Osteoblast (primary cell): ENCODE measurements around the gene CARD9. TPM values are rescaled to one million over a fixed set of nuclear protein-coding genes. Genes with fewer than 3 reads are reported as not detected.

Experiments used
- DNase-seq: peaks from one replicate; pipeline ENCODE4 v3.0.0; 2011; ENCODE audit warnings: low spot score, mixed read lengths; ENCODE audit not compliant: insufficient read length; ENCODE audit errors: missing footprints
- H2AFZ ChIP-seq: 2 replicates; pipeline ENCODE4 v1.6.0; 2011; ENCODE audit warnings: mild to moderate bottlenecking, low read length
- H3K27ac ChIP-seq: 2 replicates; pipeline ENCODE4 v1.5.1; 2011; ENCODE audit warnings: mild to moderate bottlenecking, low read depth, low read length, moderate library complexity
- H3K27me3 ChIP-seq: 2 replicates; pipeline ENCODE4 v1.6.0; 2012; ENCODE audit warnings: mild to moderate bottlenecking, control low read depth, inconsistent platforms, low read length, moderate library complexity; ENCODE audit not compliant: insufficient read depth
- H3K36me3 ChIP-seq: 2 replicates; pipeline ENCODE4 v1.5.1; 2011; ENCODE audit warnings: mild to moderate bottlenecking, low read length, control low read depth, moderate library complexity; ENCODE audit not compliant: insufficient read depth
- H3K4me1 ChIP-seq: 2 replicates; pipeline ENCODE4 v1.5.1; 2011; ENCODE audit warnings: mild to moderate bottlenecking, low read length, control low read depth, moderate library complexity; ENCODE audit not compliant: insufficient read depth
- H3K4me2 ChIP-seq: 2 replicates; pipeline ENCODE4 v1.6.0; 2011; ENCODE audit warnings: mild to moderate bottlenecking, low read length; ENCODE audit not compliant: insufficient read depth
- H3K4me3 ChIP-seq: fragments of 200-600 bp; sonication (generic); 3 replicates; pipeline ENCODE4 v1.5.1; 2012; ENCODE audit warnings: mild to moderate bottlenecking, low read length, inconsistent platforms; ENCODE audit not compliant: insufficient read depth
- H3K79me2 ChIP-seq: 2 replicates; pipeline ENCODE4 v1.6.0; 2012; ENCODE audit warnings: mild to moderate bottlenecking, low read length, control low read depth, inconsistent platforms; ENCODE audit not compliant: insufficient read depth
- H3K9me3 ChIP-seq: 2 replicates; pipeline ENCODE4 v1.5.1; 2011; ENCODE audit warnings: low read depth, low read length, control low read depth
- H4K20me1 ChIP-seq: 2 replicates; pipeline ENCODE4 v1.6.0; 2012; ENCODE audit warnings: mild to moderate bottlenecking, low read length, control low read depth; ENCODE audit not compliant: insufficient read depth
- CTCF ChIP-seq: IDR thresholded peaks from 2 replicates; pipeline ENCODE4 v1.5.1; 2011; ENCODE audit warnings: mild to moderate bottlenecking, low read depth, low read length, moderate library complexity; ENCODE audit errors: extremely low read depth
- total RNA-seq: library from RNA; depleted of rRNA; stranded (reverse); fragments of >200 nt; gene quantifications from 2 replicates; pipeline ENCODE4 v1.2.3, GENCODE V29; 2012

CARD9 gene
- total RNA-seq, 1 donor, result 5.1 TPM

GRCh38 chr9:136361754-136362449 is 11.6 kb downstream of the CARD9 start:
- Histone ChIP-seq H3K4me1 (peaks cover 24% of the 10 kb centered on the region), H3K4me2 (peak overlapping the region; percentile 61), H3K79me2 (peaks cover 12% of the 10 kb centered on the region), H3K9me3 (no peaks in the 10 kb centered on the region), H3K36me3 (peaks cover 10% of the 10 kb centered on the region), H4K20me1 (peaks cover 13% of the 10 kb centered on the region), H3K27me3 (no peaks in the 10 kb centered on the region), H3K27ac (no peak overlapping the region), H2AFZ (no peak overlapping the region), H3K4me3 (no peak overlapping the region)
- TF ChIP-seq CTCF, result no peak
- no peak for DNase-seq

- Histone ChIP-seq H3K4me2 (peak overlapping the region; percentile 61), H3K27ac (peak overlapping the region; percentile 45), H3K27me3 (no peaks in the 10 kb centered on the region), H2AFZ (no peak overlapping the region), H3K4me3 (peak overlapping the region; percentile 48), H3K79me2 (peaks cover 12% of the 10 kb centered on the region), H3K9me3 (no peaks in the 10 kb centered on the region), H3K36me3 (peaks cover 17% of the 10 kb centered on the region), H4K20me1 (peaks cover 16% of the 10 kb centered on the region), H3K4me1 (peaks cover 24% of the 10 kb centered on the region)
- no peak for TF ChIP-seq CTCF
- DNase-seq, result peak; percentile 97
Observed at GRCh38 chr9:136361047-136361753, 12.3 kb downstream of the CARD9 start.

- H4K20me1 ChIP-seq, result peaks cover 16% of the 10 kb centered on the region
- no peak for TF ChIP-seq CTCF
- no peak overlapping the region for H3K4me2 ChIP-seq
- H3K9me3 ChIP-seq, result no peaks in the 10 kb centered on the region
- H3K27ac ChIP-seq, result no peak overlapping the region
- H3K27me3 ChIP-seq, result no peaks in the 10 kb centered on the region
- peaks cover 10% of the 10 kb centered on the region for H3K79me2 ChIP-seq
- no peak overlapping the region for H2AFZ ChIP-seq
- peaks cover 24% of the 10 kb centered on the region for H3K4me1 ChIP-seq
- no peak for DNase-seq
- peaks cover 20% of the 10 kb centered on the region for H3K36me3 ChIP-seq
- H3K4me3 ChIP-seq, result no peak overlapping the region
Observed at GRCh38 chr9:136359774-136360718, 13.4 kb downstream of the CARD9 start.
